Lung (tissue), 12 donors: ENCODE data around the gene TNS3. TPM values are rescaled to one million over a fixed set of nuclear protein-coding genes. Genes with fewer than 3 reads are reported as not detected.

Experiments used
- ATAC-seq: fragments of 200-7000 bp; cut with Tn5 transposase; one replicate; pipeline ENCODE4 v1.9.1; 2020; ENCODE audit warnings: moderate number of reproducible peaks; ENCODE audit not compliant: insufficient read depth, low FRiP score
- DNase-seq, 3 donors: peaks; one replicate each; pipeline ENCODE4 v3.0.0-alpha.2; 2013 to 2017
- H3K27ac ChIP-seq, 2 donors: one replicate each; pipeline ENCODE4 v1.5.1; 2013; ENCODE audit warnings: mild to moderate bottlenecking in 2 of 2, moderate library complexity in 2 of 2, control low read depth in 1 of 2, inconsistent platforms in 1 of 2, low read depth in 1 of 2, low read length in 1 of 2
- H3K27me3 ChIP-seq, 3 donors: one replicate each; pipeline ENCODE4 v1.5.1; 2013; ENCODE audit warnings: low read length in 2 of 3; ENCODE audit not compliant: control insufficient read depth in 3 of 3, insufficient read depth in 3 of 3
- H3K36me3 ChIP-seq, 4 donors: one replicate each; pipeline ENCODE4 v1.5.1; 2013; ENCODE audit warnings: low read length in 4 of 4, mild to moderate bottlenecking in 1 of 4, moderate library complexity in 1 of 4; ENCODE audit not compliant: control insufficient read depth in 4 of 4, insufficient read depth in 4 of 4
- H3K4me1 ChIP-seq, 5 donors: one replicate each; pipeline ENCODE4 v1.5.1; 2013; ENCODE audit warnings: low read length in 5 of 5, mild to moderate bottlenecking in 2 of 5, moderate library complexity in 1 of 5; ENCODE audit not compliant: control insufficient read depth in 5 of 5, insufficient read depth in 5 of 5
- H3K4me3 ChIP-seq: one replicate; pipeline ENCODE4 v1.5.1; 2013; ENCODE audit warnings: mild to moderate bottlenecking, control low read depth, moderate library complexity
- H3K9ac ChIP-seq, 2 donors: one replicate each; pipeline ENCODE4 v1.5.1; 2013; ENCODE audit warnings: low read length in 2 of 2, control low read depth in 1 of 2; ENCODE audit not compliant: insufficient read depth in 1 of 2
- H3K9me3 ChIP-seq, 4 donors: one replicate each; pipeline ENCODE4 v1.5.1; 2013; ENCODE audit warnings: low read length in 3 of 4, mild to moderate bottlenecking in 1 of 4, moderate library complexity in 1 of 4; ENCODE audit not compliant: control insufficient read depth in 4 of 4, insufficient read depth in 3 of 4
- CTCF ChIP-seq: IDR thresholded peaks from 2 replicates; pipeline ENCODE4 v1.5.1; 2012; ENCODE audit warnings: mild to moderate bottlenecking; ENCODE audit errors: control extremely low read depth, extremely low read depth
- WGBS, 2 donors: extraction: QIAGEN DNeasy Blood & Tissue Kit; methylation state at CpG; one replicate each; pipeline ENCODE4 v1.1.7; 2013; 5-methylcytosine and 5-hydroxymethylcytosine counted together
- polyA plus RNA-seq, 2 donors: library from polyadenylated mRNA; stranded (reverse); fragments of 200-250 nt; gene quantifications; one replicate each; pipeline ENCODE4 v1.2.1, GENCODE V29; 2013
- total RNA-seq, 2 donors: library from RNA; depleted of rRNA in 1 of 2; stranded (reverse); fragments of >200 nt in 1 of 2; gene quantifications; one replicate each; pipeline ENCODE4 v1.2.1, GENCODE V29; 2014 to 2021
- donor health status: control.
- donor health status: control.
- donor health status: Bipolar disorder and iron deficiency.
- donor health status: healthy.
- donor health status: DM: yes; HTN: yes; CAD: no.

TNS3 gene
- total and polyA plus RNA-seq, 4 donors: 23.8 to 140 (median 85.7) TPM

GRCh38 chr7:47528471-47528870 lies 53.4 kb downstream of the TNS3 start:
- no peak overlapping the region for H3K27ac ChIP-seq
- H3K9me3 ChIP-seq: no peaks in the 10 kb centered on the region
- H3K9ac ChIP-seq: no peak overlapping the region
- peaks cover 0 to 25% (median 21%) of the 10 kb centered on the region in 4 donors for H3K36me3 ChIP-seq
- no peak for ATAC-seq
- peaks cover 0 to 6% (median 0%) of the 10 kb centered on the region in 5 donors for H3K4me1 ChIP-seq
- H3K27me3 ChIP-seq: no peaks in the 10 kb centered on the region
- no peak overlapping the region for H3K4me3 ChIP-seq
- TF ChIP-seq CTCF: no peak
- 78 to 86% methylated on average over 6 of the region's 6 CpGs for WGBS, 2 donors
- no peak for DNase-seq

GRCh38 chr7:47526466-47526865 lies 55.4 kb downstream of the TNS3 start:
- H3K27me3 ChIP-seq: no peaks in the 10 kb centered on the region
- H3K36me3 ChIP-seq: peaks cover 0 to 30% (median 25%) of the 10 kb centered on the region in 4 donors
- no peak overlapping the region for H3K4me3 ChIP-seq
- WGBS, 2 donors: 96 to 98% methylated on average over 6 of the region's 6 CpGs
- H3K9me3 ChIP-seq: no peaks in the 10 kb centered on the region
- no peak overlapping the region for H3K27ac ChIP-seq
- DNase-seq: no peak
- no peak overlapping the region for H3K9ac ChIP-seq
- H3K4me1 ChIP-seq: no peaks in the 10 kb centered on the region
- no peak for ATAC-seq
- no peak for TF ChIP-seq CTCF

- H3K4me1 ChIP-seq: peaks cover 0 to 12% (median 2%) of the 10 kb centered on the region in 5 donors
- TF ChIP-seq CTCF: no peak
- H3K36me3 ChIP-seq: peaks cover 0 to 34% (median 28%) of the 10 kb centered on the region in 4 donors
- no peak overlapping the region for H3K27ac ChIP-seq
- no peak overlapping the region for H3K9ac ChIP-seq
- ATAC-seq (no peak), DNase-seq (no peak)
- no peak overlapping the region for H3K4me3 ChIP-seq
- no peaks in the 10 kb centered on the region for H3K9me3 ChIP-seq
- 86 to 94% methylated on average over 12 of the region's 12 CpGs for WGBS, 2 donors
- no peaks in the 10 kb centered on the region for H3K27me3 ChIP-seq
Observed at GRCh38 chr7:47525066-47525623, 56.8 kb downstream of the TNS3 start.

GRCh38 chr7:47523401-47523800 lies 58.5 kb downstream of the TNS3 start:
- TF ChIP-seq CTCF: no peak
- ATAC-seq (no peak), DNase-seq (no peak)
- Histone ChIP-seq H3K4me1 (peaks cover 0 to 15% (median 4%) of the 10 kb centered on the region in 5 donors), H3K27ac (no peak overlapping the region), H3K4me3 (no peak overlapping the region), H3K36me3 (peaks cover 0 to 29% (median 27%) of the 10 kb centered on the region in 4 donors), H3K9ac (no peak overlapping the region), H3K9me3 (no peaks in the 10 kb centered on the region), H3K27me3 (no peaks in the 10 kb centered on the region)
- WGBS, 2 donors: 95 to 97% methylated on average over 5 of the region's 5 CpGs
